H1 (cell line): ENCODE results near the gene DNLZ.

ENCODE experiments used
- BACH1 ChIP-seq: IDR thresholded peaks from 2 replicates; pipeline ENCODE4 v1.6.1; 2012; ENCODE audit warnings: low read length, improper control_type of control experiment
- CBX5 ChIP-seq: fragments of 300-800, 300-1000 bp; sonication (generic); IDR thresholded peaks from 2 replicates; pipeline ENCODE4 v1.7.1; 2016; ENCODE audit warnings: antibody characterized with exemption, low read length, low read depth
- CTCF ChIP-seq, 3 experiments: IDR thresholded peaks; 1 replicate in 2 of 3; 2 replicates in 1 of 3; pipeline versions ENCODE4 v1.5.1 to v1.6.1; 2011; ENCODE audit warnings: low read length in 3 of 3, mild to moderate bottlenecking in 3 of 3, inconsistent platforms in 2 of 3, low read depth in 1 of 3, moderate library complexity in 1 of 3; ENCODE audit not compliant: insufficient read depth in 1 of 3; ENCODE audit errors: control extremely low read depth in 1 of 3
- EZH2 ChIP-seq: fragments of 200-600 bp; sonication (generic); IDR thresholded peaks from 2 replicates; pipeline ENCODE4 v1.7.1; 2012; ENCODE audit warnings: low read depth, mild to moderate bottlenecking, moderate library complexity, low read length, inconsistent platforms; ENCODE audit not compliant: severe bottlenecking
- FOSL1 ChIP-seq: IDR thresholded peaks from 2 replicates; pipeline ENCODE4 v1.6.1; 2011; ENCODE audit warnings: mild to moderate bottlenecking, low read depth, low read length, moderate library complexity; ENCODE audit not compliant: insufficient read depth
- NRF1 ChIP-seq: IDR thresholded peaks from 2 replicates; pipeline ENCODE4 v1.6.1; 2011; ENCODE audit warnings: mild to moderate bottlenecking, low read depth, low read length, improper control_type of control experiment
- POLR2AphosphoS5 ChIP-seq: IDR thresholded peaks from 2 replicates; pipeline ENCODE4 v1.6.1; 2011; ENCODE audit warnings: low read depth, low read length
- RAD21 ChIP-seq, 2 experiments: IDR thresholded peaks in 1 of 2; conservative IDR thresholded peaks in 1 of 2; 2 replicates each; pipeline ENCODE4 v1.6.1; 2011; ENCODE audit warnings: low read depth in 2 of 2, low read length in 2 of 2, improper control_type of control experiment in 1 of 2, inconsistent platforms in 1 of 2, mild to moderate bottlenecking in 1 of 2, moderate library complexity in 1 of 2
- RFX5 ChIP-seq: IDR thresholded peaks from 2 replicates; pipeline ENCODE4 v1.6.1; 2011; ENCODE audit warnings: low read depth, low read length, improper control_type of control experiment, borderline replicate concordance
- SIX5 ChIP-seq: IDR thresholded peaks from 2 replicates; pipeline ENCODE4 v1.6.1; 2011; ENCODE audit warnings: mild to moderate bottlenecking, low read depth, low read length
- SRF ChIP-seq: IDR thresholded peaks from 2 replicates; pipeline ENCODE4 v1.6.1; 2011; ENCODE audit warnings: mild to moderate bottlenecking, low read depth, low read length, moderate library complexity
- TAF1 ChIP-seq: IDR thresholded peaks from 2 replicates; pipeline ENCODE4 v1.6.1; 2011; ENCODE audit warnings: mild to moderate bottlenecking, low read depth, low read length
- YY1 ChIP-seq: IDR thresholded peaks from 2 replicates; pipeline ENCODE4 v1.6.1; 2011; ENCODE audit warnings: low read depth, mild to moderate bottlenecking, low read length
- TF ChIP-seq, protein P1 (sequence below): IDR thresholded peaks from 2 replicates; pipeline ENCODE4 v1.6.1; 2011; ENCODE audit warnings: low read depth, mild to moderate bottlenecking, low read length; ENCODE audit not compliant: insufficient read depth

DNA sequence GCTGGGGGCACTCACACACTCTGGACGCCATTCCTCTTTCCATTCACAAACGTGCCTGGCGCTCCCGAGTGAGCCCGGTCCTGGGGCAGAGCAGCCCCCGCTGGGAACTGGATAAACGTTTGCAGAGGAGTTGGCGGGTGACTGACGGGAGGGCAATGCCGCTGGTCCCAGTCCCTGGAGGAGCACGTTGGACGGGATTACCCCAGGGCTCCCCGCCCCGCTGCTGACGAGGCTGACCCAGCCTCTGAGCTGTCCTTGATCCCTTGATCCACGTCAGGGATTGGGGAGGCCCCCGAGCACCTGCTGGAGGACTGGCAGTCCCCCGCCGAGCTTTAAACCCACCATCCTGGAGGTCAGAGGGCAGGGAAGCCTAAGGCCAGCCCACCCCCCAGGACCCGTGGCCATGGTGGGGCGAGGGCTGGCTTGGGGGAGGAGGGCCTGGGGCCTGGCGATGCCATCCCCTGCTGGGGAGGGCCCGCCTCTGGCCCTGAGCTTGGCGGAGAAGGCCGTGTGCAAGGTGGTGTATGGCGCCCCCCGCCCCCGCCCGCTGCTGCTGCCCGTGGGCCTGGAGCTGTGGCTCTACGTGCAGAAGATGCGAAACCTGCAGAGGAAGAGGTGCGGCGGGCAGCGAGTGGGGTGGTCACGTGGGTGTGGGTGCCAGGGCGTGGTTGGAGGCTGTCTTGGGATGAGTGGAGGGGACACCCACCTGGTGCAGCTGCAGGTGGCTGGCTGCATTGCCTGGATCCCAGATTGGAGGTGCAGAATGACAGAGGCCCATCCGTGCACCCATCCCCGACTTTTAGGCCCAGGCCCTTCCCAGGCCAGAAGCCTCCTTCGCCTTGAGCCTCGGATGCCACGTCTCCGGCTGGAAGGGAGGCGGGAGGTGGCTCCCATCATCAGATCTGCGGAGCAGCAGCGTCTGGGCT lies 31.7 kb downstream of the DNLZ start:
- TF ChIP-seq RFX5 (no peak), CTCF (IDR thresholded peaks at IDR 0.05; ENCODE audit: control extremely low read depth in 1 of 3, insufficient read depth in 1 of 3, low read depth in 1 of 3, low read length in 3 of 3) (no peak), NRF1 (no peak), BACH1 (no peak), TAF1 (no peak), RAD21 (IDR thresholded peaks at IDR 0.05 in 1 of 2, conservative IDR thresholded peaks at IDR 0.05 in 1 of 2; ENCODE audit: low read depth in 2 of 2, low read length in 2 of 2) (no peak), FOSL1 (no peak), CBX5 (no peak), YY1 (no peak), EZH2 (no peak), SRF (no peak), SIX5 (no peak), POLR2AphosphoS5 (no peak)
- TF ChIP-seq, protein P1, sequence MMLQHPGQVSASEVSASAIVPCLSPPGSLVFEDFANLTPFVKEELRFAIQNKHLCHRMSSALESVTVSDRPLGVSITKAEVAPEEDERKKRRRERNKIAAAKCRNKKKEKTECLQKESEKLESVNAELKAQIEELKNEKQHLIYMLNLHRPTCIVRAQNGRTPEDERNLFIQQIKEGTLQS = no peak
